Muscle of back (tissue), 11 donors: ENCODE results near the gene NXPE4. TPM values are rescaled to one million over a fixed set of nuclear protein-coding genes. Genes with fewer than 3 reads are reported as not detected.
A peak's percentile ranks its signal among the peaks of the same experiment; 100 is the strongest.
"Not testable (repeated sequence)": the region's sequence is repeated elsewhere in the genome, so short reads cannot be mapped to it uniquely, and the experiment has no call there.

Experiments
- DNase-seq, 3 donors: peaks; one replicate each; pipeline versions ENCODE4 v3.0.0 to v3.0.0-alpha.2; 2013
- polyA plus RNA-seq, 10 donors: library from polyadenylated mRNA; unstranded; fragments of 120-200 nt; gene quantifications; one replicate each; pipeline ENCODE4 v1.2.1, GENCODE V29; 2013; ENCODE audit not compliant: insufficient read length in 10 of 10

NXPE4 gene
- polyA plus RNA-seq, 10 donors = not detected

- DNase-seq = no peak
Measured at GRCh38 chr11:114610984-114611944, 15.7 kb upstream of the NXPE4 start.

DNA sequence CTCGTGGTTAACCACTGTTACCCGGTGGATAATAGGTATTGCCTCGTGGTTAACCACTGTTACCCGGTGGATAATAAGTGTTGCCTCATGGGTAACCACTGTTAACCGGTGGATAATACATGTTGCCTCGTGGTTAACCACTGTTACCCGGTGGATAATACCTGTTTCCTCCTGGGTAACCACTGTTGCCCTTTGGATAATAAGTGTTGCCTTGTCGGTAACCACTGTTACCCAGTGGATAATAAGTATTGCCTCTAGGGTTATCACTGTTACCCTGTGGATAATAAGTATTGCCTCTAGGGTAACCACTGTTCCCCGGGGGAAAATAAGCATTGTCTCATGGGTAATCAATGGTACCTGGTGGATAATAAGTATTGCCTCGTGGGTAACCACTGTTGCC lies 15.0 kb upstream of the NXPE4 start:
- no peak for DNase-seq

DNA sequence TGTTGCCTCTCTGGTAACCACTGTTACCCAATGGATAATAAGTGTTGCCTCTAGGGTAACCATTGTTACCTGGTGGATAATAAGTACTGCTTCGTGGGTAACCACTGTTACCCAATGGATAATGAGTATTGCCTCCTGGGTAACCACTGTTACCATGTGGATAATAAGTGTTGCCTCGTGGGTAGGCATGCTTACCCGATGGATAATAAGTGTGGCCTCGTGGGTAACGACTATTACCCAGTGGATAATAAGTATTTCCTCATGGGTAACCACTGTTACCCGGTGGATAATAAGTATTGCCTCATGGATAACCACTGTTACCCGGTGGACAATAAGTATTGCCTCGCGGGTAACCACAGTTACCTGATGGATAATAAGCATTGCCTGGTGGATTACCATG lies 13.8 kb upstream of the NXPE4 start:
- DNase-seq = no peak

- DNase-seq = not testable (repeated sequence)
Measured at GRCh38 chr11:114608605-114609004, 13.0 kb upstream of the NXPE4 start.

DNA sequence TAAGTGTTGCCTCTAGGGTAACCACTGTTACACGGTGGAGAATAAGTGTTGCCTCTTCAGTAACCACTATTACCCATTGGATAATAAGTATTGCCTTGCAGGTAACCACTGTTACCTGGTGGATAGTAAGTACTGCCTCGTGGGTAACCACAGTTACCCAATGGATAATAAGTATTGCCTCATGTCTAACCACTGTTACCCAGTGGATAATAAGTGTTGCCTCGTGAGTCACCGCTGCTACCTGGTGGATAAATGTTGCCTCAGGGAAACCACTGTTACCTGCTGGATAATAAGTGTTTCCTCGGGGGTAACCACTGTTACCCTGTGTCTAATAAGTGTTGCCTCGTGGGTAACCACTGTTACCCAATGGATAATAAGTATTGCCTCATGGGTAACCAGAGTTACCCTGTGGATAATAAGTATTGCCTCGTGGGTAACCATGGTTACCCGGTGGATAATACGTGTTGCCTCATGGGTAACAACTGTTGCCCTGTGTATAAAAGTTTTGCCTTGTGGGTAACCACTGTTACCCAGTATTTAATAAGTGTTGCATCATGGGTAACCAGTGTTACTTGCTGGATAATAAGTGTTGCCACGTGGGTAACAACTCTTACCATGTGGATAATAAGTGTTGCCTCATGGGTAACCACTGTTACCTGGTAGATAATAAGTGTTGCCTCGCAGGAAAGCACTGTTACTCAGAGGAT lies 12.3 kb upstream of the NXPE4 start:
- no peak for DNase-seq

DNA sequence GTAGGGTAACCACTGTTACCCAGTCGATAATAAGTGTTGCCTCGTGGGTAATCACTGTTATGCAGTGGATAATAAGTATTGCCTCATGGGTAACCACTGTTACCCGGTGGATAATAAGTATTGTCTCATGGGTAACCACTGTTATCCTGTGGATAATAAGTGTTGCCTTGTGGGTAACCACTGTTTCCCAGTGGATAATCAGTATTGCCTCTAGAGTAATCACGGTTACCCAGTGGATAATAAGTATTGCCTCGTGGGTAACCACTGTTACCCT lies 11.2 kb upstream of the NXPE4 start:
- DNase-seq = not testable (repeated sequence)

- DNase-seq = no peak
Measured at GRCh38 chr11:114606003-114606801, 10.6 kb upstream of the NXPE4 start.

- DNase-seq = no peak
Measured at GRCh38 chr11:114605370-114605769, 9.8 kb upstream of the NXPE4 start.

- no peak for DNase-seq
Measured at GRCh38 chr11:114604886-114605285, 9.3 kb upstream of the NXPE4 start.

DNA sequence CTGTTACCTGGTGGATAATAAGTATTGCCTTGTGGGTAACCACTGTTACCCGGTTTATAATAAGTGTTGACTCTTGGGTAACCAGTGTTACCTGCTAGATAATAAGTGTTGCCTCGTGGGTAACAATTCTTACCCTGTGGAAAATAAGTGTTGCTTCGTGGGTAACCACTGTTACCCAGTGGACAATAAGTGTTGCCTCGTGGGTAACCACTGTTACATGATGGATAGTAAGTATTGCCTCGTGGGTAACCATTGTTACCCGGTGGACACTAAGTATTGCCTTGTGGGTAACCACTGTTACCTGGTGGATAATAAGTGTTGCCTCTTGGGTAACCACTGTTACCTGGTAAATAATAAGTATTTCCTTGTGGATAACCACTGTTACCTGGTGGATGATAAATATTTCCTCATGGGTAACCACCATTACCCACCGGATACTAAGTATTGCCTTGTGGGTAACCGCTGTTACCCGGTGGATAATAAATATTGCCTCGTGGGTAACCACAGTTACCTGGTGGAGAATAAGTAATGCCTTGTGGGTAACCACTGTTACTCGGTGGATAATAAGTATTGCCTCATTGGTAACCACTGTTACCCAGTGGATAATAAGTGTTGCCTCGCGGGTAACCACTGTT lies 8.7 kb upstream of the NXPE4 start:
- no peak for DNase-seq

- DNase-seq = not testable (repeated sequence)
Measured at GRCh38 chr11:114603151-114603550, 7.6 kb upstream of the NXPE4 start.

DNA sequence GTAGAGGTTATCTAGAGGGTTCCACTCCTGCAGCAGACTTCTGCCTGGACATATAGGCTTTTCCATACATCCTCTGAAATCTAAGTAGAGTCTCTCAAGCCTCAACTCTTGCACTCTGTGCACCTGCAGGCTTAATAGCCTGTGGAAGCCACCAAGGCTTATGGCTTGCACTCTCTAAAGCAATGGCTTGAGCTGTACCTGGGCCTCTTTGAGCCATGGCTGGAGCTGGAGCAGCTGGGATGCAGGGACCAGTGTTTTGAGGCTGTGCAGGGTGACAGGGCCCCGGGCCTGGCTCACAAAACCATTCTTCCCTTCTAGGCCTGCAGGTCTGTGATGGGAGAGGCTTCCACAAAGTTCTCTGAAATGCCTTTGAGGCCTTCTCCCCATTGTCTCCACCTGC lies 2.9 kb upstream of the NXPE4 start:
- DNase-seq = no peak

DNA sequence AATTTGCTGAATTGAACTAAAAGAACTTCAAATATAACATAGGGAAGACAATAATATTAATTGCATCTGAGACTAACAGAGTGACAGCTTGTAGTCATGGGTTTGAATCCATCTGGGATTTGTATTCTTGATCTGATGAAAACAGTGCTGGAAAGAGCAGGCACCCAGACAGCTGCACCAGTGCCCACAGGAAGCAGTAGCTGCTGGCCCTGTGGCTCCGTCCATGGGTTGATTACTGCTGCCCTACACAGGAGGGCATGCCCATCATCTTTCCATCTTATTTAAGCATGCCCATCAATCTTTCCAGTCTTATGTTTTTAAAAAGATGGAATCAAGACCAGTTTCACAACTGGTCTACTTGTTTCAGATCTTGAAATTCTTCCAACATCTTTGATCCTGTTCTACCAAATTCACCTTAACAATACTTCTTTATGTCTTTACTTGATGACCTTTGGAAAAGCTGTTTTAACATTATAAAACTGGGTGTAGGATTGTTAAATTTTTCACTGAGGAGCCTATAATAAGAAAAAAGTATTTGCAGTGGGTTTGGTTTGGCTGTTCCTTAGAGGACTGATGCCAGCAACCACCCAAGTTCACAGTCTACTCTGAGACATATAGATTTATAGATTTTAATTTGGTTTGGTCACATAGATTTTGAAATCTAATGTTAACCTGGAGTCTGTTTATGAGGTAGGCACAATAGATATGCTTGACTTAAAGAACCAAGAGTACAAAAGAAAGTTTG lies 761 bp upstream of the NXPE4 start:
- no peak for DNase-seq

- DNase-seq = no peak
Measured at GRCh38 chr11:114594703-114595102, 883 bp downstream of the NXPE4 start.

DNA sequence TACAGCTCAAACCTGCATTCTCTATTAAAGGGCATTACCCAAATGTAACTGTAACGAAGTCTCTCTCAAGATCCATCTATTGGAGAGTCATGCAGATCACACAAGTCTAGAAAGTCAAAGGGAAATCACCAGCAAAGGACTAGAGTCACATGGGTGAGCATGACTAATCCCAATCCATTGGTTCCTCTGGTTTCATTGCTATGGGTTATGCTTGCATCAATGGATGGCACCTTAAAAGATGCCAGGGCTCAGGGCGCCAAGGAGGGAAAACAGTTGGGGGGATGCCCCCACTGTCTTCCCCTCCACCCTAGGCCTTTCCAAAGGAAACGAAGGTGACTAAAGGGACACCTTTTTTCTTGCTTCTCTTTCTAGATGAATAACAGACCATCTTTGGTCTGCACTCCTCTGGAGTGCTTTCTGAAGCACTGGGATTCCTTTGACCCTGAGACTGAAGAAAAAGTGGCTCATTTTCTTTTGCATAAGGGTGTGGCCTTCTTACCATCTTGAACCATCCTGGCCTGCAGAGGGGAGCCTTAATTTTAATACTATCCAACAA lies 8.1 kb downstream of the NXPE4 start:
- no peak for DNase-seq

DNA sequence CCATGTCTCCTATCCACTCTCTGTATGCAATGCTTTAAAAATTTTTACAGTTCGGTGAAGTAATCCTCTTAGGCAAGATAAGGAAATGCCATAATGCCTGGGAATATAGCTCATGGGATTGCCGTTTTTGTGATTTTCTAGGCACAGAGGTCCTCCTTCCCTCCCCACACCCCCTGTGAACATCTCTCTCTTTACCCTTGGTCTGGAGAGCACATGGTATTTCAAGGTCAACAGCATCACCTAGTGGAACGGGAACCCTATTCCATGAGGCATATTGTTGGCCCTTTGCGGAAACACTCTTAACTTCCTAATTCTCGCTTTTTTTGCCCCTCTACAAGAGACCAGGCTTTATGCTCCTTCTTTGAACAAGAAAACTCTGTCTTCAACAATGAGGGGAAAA lies 8.8 kb downstream of the NXPE4 start:
- no peak for DNase-seq

GRCh38 chr11:114571712-114572111 lies 23.9 kb downstream of the NXPE4 start:
- no peak for DNase-seq

GRCh38 chr11:114569801-114570200 lies 25.8 kb downstream of the NXPE4 start:
- DNase-seq = no peak

GRCh38 chr11:114566276-114566675 lies 29.3 kb downstream of the NXPE4 start:
- DNase-seq = peak in 1 of 3 donors; percentile 4

DNA sequence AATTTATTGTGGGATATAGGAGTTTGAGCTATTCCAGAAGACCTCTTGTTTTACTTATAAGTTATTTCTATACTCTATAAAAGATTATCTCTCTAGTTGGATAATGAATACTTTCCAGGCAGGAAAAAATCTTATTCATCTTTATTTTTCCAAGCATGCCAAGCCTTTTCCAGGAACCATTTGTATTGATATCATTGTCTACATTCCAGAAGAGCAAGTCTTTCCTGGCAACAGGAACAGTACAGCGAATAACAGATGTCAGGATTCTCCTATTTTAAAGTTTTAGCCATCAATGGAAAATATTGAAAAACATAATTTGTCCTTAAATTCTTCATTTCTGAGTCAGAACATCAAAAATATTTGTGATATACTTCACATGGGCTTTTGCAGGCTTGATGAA lies 30.8 kb downstream of the NXPE4 start:
- peak; percentile 39 to 68 (median 64) for DNase-seq

GRCh38 chr11:114563077-114563476 lies 32.5 kb downstream of the NXPE4 start:
- no peak for DNase-seq
